SH-SY5Y (cell line): ENCODE results near the gene HMCN1.

Source experiments
- GATA2 ChIP-seq: IDR thresholded peaks from 2 replicates; pipeline ENCODE4 v1.6.1; 2011; ENCODE audit warnings: mild to moderate bottlenecking, low read depth, low read length
- GATA3 ChIP-seq: IDR thresholded peaks from 2 replicates; pipeline ENCODE4 v1.6.1; 2011; ENCODE audit warnings: low read depth, mild to moderate bottlenecking, low read length, moderate library complexity

DNA sequence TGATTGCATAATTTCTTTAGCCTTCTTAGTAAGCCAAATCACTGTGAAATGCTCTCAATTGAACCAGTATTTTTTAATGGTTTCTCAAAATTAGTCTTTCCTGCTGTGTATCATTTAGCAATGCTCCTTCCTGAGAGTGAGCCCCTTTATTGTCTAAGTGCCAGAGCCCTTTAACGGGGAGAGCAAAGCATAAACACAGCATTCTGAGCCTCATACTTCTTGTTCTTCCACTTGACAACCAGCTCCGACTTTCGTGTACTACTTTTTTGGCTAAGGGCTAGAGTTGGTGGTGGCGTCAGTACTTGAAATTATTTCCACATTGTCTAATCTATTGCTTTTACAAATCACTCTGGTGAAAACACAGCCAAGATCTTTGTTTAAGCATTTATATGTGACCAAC, 341.8 kb downstream of the HMCN1 start:
- no peak for TF ChIP-seq GATA2
- TF ChIP-seq GATA3 = no peak
